ENCODE measurements around the gene DNAJB12.

Gene DNAJB12

GRCh38 chr10:72291019-72291532 is 63.6 kb downstream of the DNAJB12 start:
- no peak for DNase-seq (ENCODE audit: low spot score)

DNA sequence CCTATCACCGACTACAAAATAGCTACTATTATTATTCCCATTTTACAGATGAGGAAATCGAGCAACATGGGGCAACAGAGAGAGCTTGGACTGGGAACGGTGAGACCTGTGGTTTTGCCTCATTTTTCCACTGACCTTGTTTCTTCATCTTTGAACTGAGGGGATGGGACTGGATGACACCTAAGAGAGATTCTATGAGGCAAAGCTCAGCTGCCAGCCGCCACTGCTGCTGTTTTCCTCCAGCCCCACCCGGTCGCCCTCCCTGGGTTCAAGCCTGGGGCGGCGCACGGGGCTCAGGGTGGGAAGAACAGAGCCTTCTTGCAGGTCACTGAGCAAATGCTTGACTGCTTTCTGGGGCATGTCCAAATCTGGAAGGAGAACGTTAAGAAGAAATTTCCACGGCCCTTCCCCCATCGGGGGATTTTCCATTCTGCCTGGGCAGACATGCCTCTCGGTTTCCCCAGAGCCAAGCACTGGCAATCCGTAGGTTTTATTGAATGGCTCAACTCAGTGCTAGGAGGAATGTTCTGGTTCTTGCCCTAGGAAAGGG is 68.7 kb downstream of the DNAJB12 start:
- no peak for DNase-seq (ENCODE audit: low spot score)

DNA sequence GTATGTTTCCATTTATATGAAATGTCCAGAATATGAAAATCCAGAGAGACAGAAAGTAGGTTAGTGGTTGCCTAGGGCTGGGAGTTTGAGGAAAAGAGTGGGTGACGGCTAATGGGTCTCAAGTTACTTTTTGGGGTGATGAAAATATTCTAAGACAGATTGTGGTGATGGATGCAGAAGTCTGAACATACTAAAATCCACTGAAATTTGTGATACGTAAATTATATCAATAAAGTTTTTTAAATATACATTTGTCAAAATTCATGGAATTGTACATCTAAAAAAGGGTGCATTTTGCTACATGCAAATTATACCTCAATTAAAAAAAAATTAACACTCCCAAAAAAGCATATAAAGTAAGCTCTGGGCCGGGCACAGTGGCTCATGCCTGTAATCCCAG is 71.6 kb downstream of the DNAJB12 start:
- no peak for DNase-seq (ENCODE audit: low spot score)
